ENCODE measurements around the gene GNPDA1. TPM values are rescaled to one million over a fixed set of nuclear protein-coding genes. Genes with fewer than 3 reads are reported as not detected.

GNPDA1 gene
- total and polyA plus RNA-seq, 2 of the 4 experiments (the other 2 are of a cell fraction): 23.1 to 60.6 TPM

- no peak overlapping the region for H2AK9ac ChIP-seq (replicated peaks; ENCODE audit: low read depth, low read length, poor library complexity)
- peak; percentile 48 for ATAC-seq (ENCODE audit: low read depth)
- H3K18ac ChIP-seq (ENCODE audit: low read depth, low read length): peak overlapping the region; percentile 89; the same call in 1 of the 2 replicates
- H3K9me3 ChIP-seq (ENCODE audit: control insufficient read depth, insufficient read depth, low read length): no peaks in the 10 kb centered on the region
- no peak overlapping the region for H3K4ac ChIP-seq (ENCODE audit: low read depth, low read length)
- peaks cover 18% of the 10 kb centered on the region for H3K36me3 ChIP-seq (ENCODE audit: control insufficient read depth, insufficient read depth, low read length)
- no peak overlapping the region for H3K56ac ChIP-seq (ENCODE audit: extremely low read depth, insufficient read depth, low read length)
- POLR2A ChIA-PET (ENCODE audit: unreplicated experiment): no interaction called here
- in situ Hi-C loops (cut with MboI; ENCODE audit: low sequenced_read_pairs): no loop called here
- no TSS peak for BruUV-seq (replicated peaks)
- H2AK5ac ChIP-seq (ENCODE audit: low read depth, low read length): no peak overlapping the region
- H2BK20ac ChIP-seq (ENCODE audit: low read depth, low read length): no peak overlapping the region
- H2BK120ac ChIP-seq (ENCODE audit: low read depth, low read length): no peak overlapping the region
- peaks cover 37 to 82% of the 10 kb centered on the region in 2 experiments for H3K79me1 ChIP-seq (ENCODE audit: low read depth in 1 of 2, low read length in 2 of 2)
- CTCF ChIA-PET: no interaction called here
- H4K8ac ChIP-seq (ENCODE audit: low read depth in 2 of 2, low read length in 2 of 2): no peak overlapping the region
- H2BK5ac ChIP-seq (ENCODE audit: low read depth, low read length, poor library complexity, severe bottlenecking): peak overlapping the region; percentile 68
- TF ChIP-seq SMC3 (IDR thresholded peaks at IDR 0.05; ENCODE audit: low read depth, low read length) (no peak), USF2 (IDR thresholded peaks at IDR 0.05; ENCODE audit: low read depth, low read length) (no peak), RAD21 (IDR thresholded peaks at IDR 0.05; ENCODE audit: low read length) (no peak), MAFK (IDR thresholded peaks at IDR 0.05; ENCODE audit: low read depth, low read length) (peak; percentile 22; the same call in 1 of the 2 replicates), NFE2L2 (IDR thresholded peaks at IDR 0.05; ENCODE audit: low read depth, low read length) (no peak), CHD1 (IDR thresholded peaks at IDR 0.05; ENCODE audit: low read depth, low read length) (no peak), MXI1 (IDR thresholded peaks at IDR 0.05; ENCODE audit: borderline replicate concordance, low read depth, low read length) (no peak), FOS (IDR thresholded peaks at IDR 0.05; ENCODE audit: low read depth, low read length) (peak; percentile 49; the same call in 1 of the 2 replicates), MAZ (IDR thresholded peaks at IDR 0.05; ENCODE audit: borderline replicate concordance, low read depth, low read length) (no peak), RFX5 (IDR thresholded peaks at IDR 0.05; ENCODE audit: low read depth, low read length) (0 out of 2 replicates have a peak, but pooled peaks have one; percentile 40), POLR2A (IDR thresholded peaks at IDR 0.05; ENCODE audit: low read depth, low read length) (no peak), CEBPB (IDR thresholded peaks at IDR 0.05; ENCODE audit: low read depth, low read length) (peak; percentile 32; the same call in 1 of the 2 replicates), ELK1 (IDR thresholded peaks at IDR 0.05; ENCODE audit: borderline replicate concordance, low read depth, low read length) (no peak)
- TF ChIP-seq, protein P1, sequence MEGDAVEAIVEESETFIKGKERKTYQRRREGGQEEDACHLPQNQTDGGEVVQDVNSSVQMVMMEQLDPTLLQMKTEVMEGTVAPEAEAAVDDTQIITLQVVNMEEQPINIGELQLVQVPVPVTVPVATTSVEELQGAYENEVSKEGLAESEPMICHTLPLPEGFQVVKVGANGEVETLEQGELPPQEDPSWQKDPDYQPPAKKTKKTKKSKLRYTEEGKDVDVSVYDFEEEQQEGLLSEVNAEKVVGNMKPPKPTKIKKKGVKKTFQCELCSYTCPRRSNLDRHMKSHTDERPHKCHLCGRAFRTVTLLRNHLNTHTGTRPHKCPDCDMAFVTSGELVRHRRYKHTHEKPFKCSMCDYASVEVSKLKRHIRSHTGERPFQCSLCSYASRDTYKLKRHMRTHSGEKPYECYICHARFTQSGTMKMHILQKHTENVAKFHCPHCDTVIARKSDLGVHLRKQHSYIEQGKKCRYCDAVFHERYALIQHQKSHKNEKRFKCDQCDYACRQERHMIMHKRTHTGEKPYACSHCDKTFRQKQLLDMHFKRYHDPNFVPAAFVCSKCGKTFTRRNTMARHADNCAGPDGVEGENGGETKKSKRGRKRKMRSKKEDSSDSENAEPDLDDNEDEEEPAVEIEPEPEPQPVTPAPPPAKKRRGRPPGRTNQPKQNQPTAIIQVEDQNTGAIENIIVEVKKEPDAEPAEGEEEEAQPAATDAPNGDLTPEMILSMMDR (conservative IDR thresholded peaks at IDR 0.05; ENCODE audit: low read depth, low read length): no peak
- H3K14ac ChIP-seq (replicated peaks; ENCODE audit: low read depth, low read length): no peak overlapping the region
- peaks cover 15% of the 10 kb centered on the region; the same call in 1 of the 2 replicates for H4K20me1 ChIP-seq (ENCODE audit: insufficient read depth, low read length)
- peak; percentile 92 for DNase-seq
- intact Hi-C loops (cut with micrococcal nuclease): no loop called here
- no peak overlapping the region for H3K27ac ChIP-seq (ENCODE audit: insufficient read depth, low read length)
- H2AFZ ChIP-seq (replicated peaks; ENCODE audit: low read length, poor library complexity): no peak overlapping the region
- no peak overlapping the region for H2BK15ac ChIP-seq (ENCODE audit: low read depth, low read length)
- H3K23ac ChIP-seq (ENCODE audit: low read depth, low read length): 0 out of 2 replicates have a peak overlapping the region, but pooled peaks have one; percentile 2
- no peak overlapping the region for H4K5ac ChIP-seq (ENCODE audit: low read depth, low read length)
- no peak overlapping the region for H3K4me3 ChIP-seq (ENCODE audit: insufficient read depth, low read depth, low read length)
- peaks cover 11% of the 10 kb centered on the region for H3K4me1 ChIP-seq (ENCODE audit: control insufficient read depth, insufficient read depth, low read length)
- peaks cover 3% of the 10 kb centered on the region for H3K9me1 ChIP-seq (ENCODE audit: insufficient read depth, low read length)
- H3K27me3 ChIP-seq (ENCODE audit: control insufficient read depth, insufficient read depth, low read length): no peaks in the 10 kb centered on the region
- no CpG with 5 or more reads among the region's 1 CpG for WGBS, 2 experiments (ENCODE audit: extremely low coverage in 2 of 2, insufficient read length in 1 of 2)
- peak overlapping the region; percentile 83 for H3K4me2 ChIP-seq (ENCODE audit: low read depth, low read length)
- H4K91ac ChIP-seq (ENCODE audit: insufficient read depth, low read depth, low read length): no peak overlapping the region
- H3K9ac ChIP-seq (ENCODE audit: low read depth, low read length): no peak overlapping the region
- dilution Hi-C loops (cut with HindIII; ENCODE audit: low sequenced_read_pairs, unreplicated experiment): no loop called here
Measured at GRCh38 chr5:141973871-141974595, 38.8 kb downstream of the GNPDA1 start.
